ENCODE results near the gene ZNF836.

ZNF836 gene

DNA sequence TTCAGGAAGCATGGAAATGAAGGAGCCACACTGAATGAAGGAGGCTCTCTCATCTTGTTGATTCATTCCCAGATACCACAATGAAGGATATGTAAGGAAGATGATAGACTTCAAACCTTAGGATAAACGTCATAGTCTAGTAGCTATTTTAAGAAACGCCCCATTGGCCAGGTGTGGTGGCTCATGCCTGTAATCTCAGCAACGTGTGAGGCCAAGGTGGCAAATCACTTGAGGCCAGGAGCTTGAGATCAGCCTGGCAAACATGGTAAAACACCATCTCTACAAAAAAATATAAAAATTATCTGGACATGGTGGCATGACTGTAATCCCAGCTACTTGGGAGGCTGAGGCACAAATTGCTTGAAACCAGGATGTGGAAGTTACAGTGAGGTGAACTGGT lies 58.8 kb downstream of the ZNF836 start:
- no peak for DNase-seq
- no peak overlapping the region for H3K4me3 ChIP-seq (ENCODE audit: low read depth in 1 of 2, low read length in 2 of 2)

DNA sequence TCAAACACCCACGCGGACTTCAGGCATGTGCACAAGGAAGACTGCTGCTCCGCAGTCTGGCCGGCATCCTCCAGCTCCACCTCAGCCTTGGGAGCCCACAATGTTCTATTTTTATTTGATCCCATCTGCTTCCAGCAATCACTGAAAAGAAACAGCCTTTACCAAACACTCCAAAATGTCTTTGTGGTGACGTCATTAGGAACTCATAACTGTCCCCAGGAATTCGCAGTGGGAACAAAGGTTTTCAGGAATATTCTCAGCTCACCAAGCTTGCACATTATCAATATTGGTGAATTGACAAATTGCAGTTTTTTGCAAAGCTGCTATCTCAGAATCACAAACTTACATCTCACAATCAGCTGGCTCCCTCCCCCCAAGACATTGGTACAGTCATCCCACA lies 60.6 kb downstream of the ZNF836 start:
- DNase-seq: no peak
- TF ChIP-seq EZH2 (IDR thresholded peaks at IDR 0.05; ENCODE audit: borderline replicate concordance, low read depth, low read length, severe bottlenecking): no peak
- TF ChIP-seq, protein P1, sequence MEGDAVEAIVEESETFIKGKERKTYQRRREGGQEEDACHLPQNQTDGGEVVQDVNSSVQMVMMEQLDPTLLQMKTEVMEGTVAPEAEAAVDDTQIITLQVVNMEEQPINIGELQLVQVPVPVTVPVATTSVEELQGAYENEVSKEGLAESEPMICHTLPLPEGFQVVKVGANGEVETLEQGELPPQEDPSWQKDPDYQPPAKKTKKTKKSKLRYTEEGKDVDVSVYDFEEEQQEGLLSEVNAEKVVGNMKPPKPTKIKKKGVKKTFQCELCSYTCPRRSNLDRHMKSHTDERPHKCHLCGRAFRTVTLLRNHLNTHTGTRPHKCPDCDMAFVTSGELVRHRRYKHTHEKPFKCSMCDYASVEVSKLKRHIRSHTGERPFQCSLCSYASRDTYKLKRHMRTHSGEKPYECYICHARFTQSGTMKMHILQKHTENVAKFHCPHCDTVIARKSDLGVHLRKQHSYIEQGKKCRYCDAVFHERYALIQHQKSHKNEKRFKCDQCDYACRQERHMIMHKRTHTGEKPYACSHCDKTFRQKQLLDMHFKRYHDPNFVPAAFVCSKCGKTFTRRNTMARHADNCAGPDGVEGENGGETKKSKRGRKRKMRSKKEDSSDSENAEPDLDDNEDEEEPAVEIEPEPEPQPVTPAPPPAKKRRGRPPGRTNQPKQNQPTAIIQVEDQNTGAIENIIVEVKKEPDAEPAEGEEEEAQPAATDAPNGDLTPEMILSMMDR (IDR thresholded peaks at IDR 0.05; ENCODE audit: borderline replicate concordance, extremely low read depth, low read length, poor library complexity, severe bottlenecking): no peak
- Histone ChIP-seq H3K27ac (ENCODE audit: low read length) (no peak overlapping the region), H3K4me2 (ENCODE audit: insufficient read depth, low read length) (no peak overlapping the region), H3K4me3 (ENCODE audit: low read depth in 1 of 2, low read length in 2 of 2) (no peak overlapping the region), H3K79me2 (ENCODE audit: insufficient read depth, low read length) (no peaks in the 10 kb centered on the region), H3K4me1 (ENCODE audit: insufficient read depth, low read length) (no peaks in the 10 kb centered on the region), H3K36me3 (ENCODE audit: insufficient read depth, low read length) (peaks cover 23% of the 10 kb centered on the region), H2AFZ (ENCODE audit: low read depth, low read length) (no peak overlapping the region), H3K9me3 (ENCODE audit: insufficient read depth, low read length, severe bottlenecking) (peaks cover 69% of the 10 kb centered on the region), H3K9ac (ENCODE audit: low read depth, low read length) (no peak overlapping the region), H3K27me3 (ENCODE audit: insufficient read depth, low read length, poor library complexity) (no peaks in the 10 kb centered on the region), H4K20me1 (ENCODE audit: insufficient read depth, low read length) (no peaks in the 10 kb centered on the region)
- no peak for ATAC-seq (ENCODE audit: insufficient read depth, low read depth)

More for the DNA sequence above, 58.8 kb downstream of the ZNF836 start:
- TF ChIP-seq, protein P1 (IDR thresholded peaks at IDR 0.05; ENCODE audit: borderline replicate concordance, extremely low read depth, low read length, poor library complexity, severe bottlenecking): no peak
- TF ChIP-seq EZH2 (IDR thresholded peaks at IDR 0.05; ENCODE audit: borderline replicate concordance, low read depth, low read length, severe bottlenecking): no peak
- no peak overlapping the region for H3K4me2 ChIP-seq (ENCODE audit: insufficient read depth, low read length)
- H3K27me3 ChIP-seq (ENCODE audit: insufficient read depth, low read length, poor library complexity): no peaks in the 10 kb centered on the region
- H2AFZ ChIP-seq (ENCODE audit: low read depth, low read length): no peak overlapping the region
- H3K79me2 ChIP-seq (ENCODE audit: insufficient read depth, low read length): no peaks in the 10 kb centered on the region
- H3K4me1 ChIP-seq (ENCODE audit: insufficient read depth, low read length): no peaks in the 10 kb centered on the region
- ATAC-seq (ENCODE audit: insufficient read depth, low read depth): no peak
- peaks cover 42% of the 10 kb centered on the region for H3K36me3 ChIP-seq (ENCODE audit: insufficient read depth, low read length)
- H3K9me3 ChIP-seq (ENCODE audit: insufficient read depth, low read length, severe bottlenecking): peaks cover 84% of the 10 kb centered on the region
- H3K27ac ChIP-seq (ENCODE audit: low read length): no peak overlapping the region
- H3K9ac ChIP-seq (ENCODE audit: low read depth, low read length): no peak overlapping the region
- no peaks in the 10 kb centered on the region for H4K20me1 ChIP-seq (ENCODE audit: insufficient read depth, low read length)
